ENCODE measurements around the gene RANBP10.
"Not testable (repeated sequence)": the region's sequence is repeated elsewhere in the genome, so short reads cannot be mapped to it uniquely, and the experiment has no call there.

The RANBP10 gene

GRCh38 chr16:67699265-67699664 lies 107.1 kb downstream of the RANBP10 start:
- ATAC-seq: no peak
- TF ChIP-seq RARB (CRISPR knock-in tag; IDR thresholded peaks at IDR 0.05) (no peak), TOX (CRISPR knock-in tag; IDR thresholded peaks at IDR 0.05; ENCODE audit: borderline replicate concordance) (no peak), ZNF565 (CRISPR knock-in tag; conservative IDR thresholded peaks at IDR 0.05; ENCODE audit: low read depth) (no peak), ARNTL (CRISPR knock-in tag; IDR thresholded peaks at IDR 0.05; ENCODE audit: borderline replicate concordance, low read depth) (no peak), BACH2 (CRISPR knock-in tag; IDR thresholded peaks at IDR 0.05; ENCODE audit: borderline replicate concordance) (no peak), ZC3H10 (CRISPR knock-in tag; IDR thresholded peaks at IDR 0.05) (no peak), ZFP3 (CRISPR knock-in tag; IDR thresholded peaks at IDR 0.05) (no peak), ESRRG (CRISPR knock-in tag; IDR thresholded peaks at IDR 0.05) (no peak)
- TF ChIP-seq, protein P1, sequence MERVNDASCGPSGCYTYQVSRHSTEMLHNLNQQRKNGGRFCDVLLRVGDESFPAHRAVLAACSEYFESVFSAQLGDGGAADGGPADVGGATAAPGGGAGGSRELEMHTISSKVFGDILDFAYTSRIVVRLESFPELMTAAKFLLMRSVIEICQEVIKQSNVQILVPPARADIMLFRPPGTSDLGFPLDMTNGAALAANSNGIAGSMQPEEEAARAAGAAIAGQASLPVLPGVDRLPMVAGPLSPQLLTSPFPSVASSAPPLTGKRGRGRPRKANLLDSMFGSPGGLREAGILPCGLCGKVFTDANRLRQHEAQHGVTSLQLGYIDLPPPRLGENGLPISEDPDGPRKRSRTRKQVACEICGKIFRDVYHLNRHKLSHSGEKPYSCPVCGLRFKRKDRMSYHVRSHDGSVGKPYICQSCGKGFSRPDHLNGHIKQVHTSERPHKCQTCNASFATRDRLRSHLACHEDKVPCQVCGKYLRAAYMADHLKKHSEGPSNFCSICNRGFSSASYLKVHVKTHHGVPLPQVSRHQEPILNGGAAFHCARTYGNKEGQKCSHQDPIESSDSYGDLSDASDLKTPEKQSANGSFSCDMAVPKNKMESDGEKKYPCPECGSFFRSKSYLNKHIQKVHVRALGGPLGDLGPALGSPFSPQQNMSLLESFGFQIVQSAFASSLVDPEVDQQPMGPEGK (CRISPR knock-in tag; IDR thresholded peaks at IDR 0.05; ENCODE audit: borderline replicate concordance): no peak

DNA sequence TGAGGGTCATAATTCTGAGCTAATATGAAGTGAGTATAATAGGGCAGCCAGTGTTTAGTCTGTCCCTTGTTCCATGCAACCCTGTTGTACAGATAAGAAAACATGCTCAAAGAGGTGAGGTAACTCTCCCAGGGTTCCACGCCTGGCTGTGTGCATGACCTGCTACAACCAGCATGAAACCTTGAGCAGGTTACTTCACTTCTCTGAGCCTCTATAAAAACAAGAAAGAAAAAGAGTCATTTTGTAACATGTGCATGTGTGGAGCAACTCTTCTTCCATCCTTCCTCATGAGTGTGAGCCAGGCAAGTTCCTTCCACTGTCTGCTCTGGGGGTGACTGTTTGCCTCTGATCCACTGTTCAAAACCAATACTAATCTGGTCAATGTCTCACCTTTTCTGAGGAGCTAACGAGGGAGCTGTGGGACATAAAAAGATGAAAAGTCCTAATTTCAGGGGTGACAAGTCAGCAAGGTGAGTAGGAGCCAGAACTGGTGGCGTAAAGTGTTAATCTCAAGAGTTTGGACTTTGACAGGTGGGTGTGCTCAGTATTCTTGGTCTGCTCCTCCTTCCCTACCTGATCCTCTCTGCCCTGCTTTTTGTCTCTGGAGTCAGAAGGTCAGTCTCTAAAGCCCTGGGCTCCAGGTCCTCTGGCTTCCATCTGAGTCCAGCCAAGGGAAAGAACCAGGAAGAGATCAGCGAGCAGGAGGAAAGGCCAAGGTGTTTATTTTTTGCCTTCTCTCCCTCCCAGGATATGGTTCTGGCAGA lies 108.8 kb downstream of the RANBP10 start:
- ATAC-seq: no peak
- no peak for TF ChIP-seq TOX (CRISPR knock-in tag; IDR thresholded peaks at IDR 0.05; ENCODE audit: borderline replicate concordance)
- no peak for TF ChIP-seq ESRRG (CRISPR knock-in tag; IDR thresholded peaks at IDR 0.05)
- TF ChIP-seq CSDC2 (CRISPR knock-in tag; IDR thresholded peaks at IDR 0.05): no peak

GRCh38 chr16:67694611-67695010 lies 111.7 kb downstream of the RANBP10 start:
- ATAC-seq: no peak
- TF ChIP-seq CSDC2 (CRISPR knock-in tag; IDR thresholded peaks at IDR 0.05): no peak
- no peak for TF ChIP-seq ZFP30 (CRISPR knock-in tag; IDR thresholded peaks at IDR 0.05)
- TF ChIP-seq, protein P2, sequence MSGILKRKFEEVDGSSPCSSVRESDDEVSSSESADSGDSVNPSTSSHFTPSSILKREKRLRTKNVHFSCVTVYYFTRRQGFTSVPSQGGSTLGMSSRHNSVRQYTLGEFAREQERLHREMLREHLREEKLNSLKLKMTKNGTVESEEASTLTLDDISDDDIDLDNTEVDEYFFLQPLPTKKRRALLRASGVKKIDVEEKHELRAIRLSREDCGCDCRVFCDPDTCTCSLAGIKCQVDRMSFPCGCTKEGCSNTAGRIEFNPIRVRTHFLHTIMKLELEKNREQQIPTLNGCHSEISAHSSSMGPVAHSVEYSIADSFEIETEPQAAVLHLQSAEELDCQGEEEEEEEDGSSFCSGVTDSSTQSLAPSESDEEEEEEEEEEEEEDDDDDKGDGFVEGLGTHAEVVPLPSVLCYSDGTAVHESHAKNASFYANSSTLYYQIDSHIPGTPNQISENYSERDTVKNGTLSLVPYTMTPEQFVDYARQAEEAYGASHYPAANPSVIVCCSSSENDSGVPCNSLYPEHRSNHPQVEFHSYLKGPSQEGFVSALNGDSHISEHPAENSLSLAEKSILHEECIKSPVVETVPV (CRISPR knock-in tag; IDR thresholded peaks at IDR 0.05): no peak
- no peak for TF ChIP-seq ZFP3 (CRISPR knock-in tag; IDR thresholded peaks at IDR 0.05)
- TF ChIP-seq ZNF565 (CRISPR knock-in tag; conservative IDR thresholded peaks at IDR 0.05; ENCODE audit: low read depth): no peak
- TF ChIP-seq ESRRG (CRISPR knock-in tag; IDR thresholded peaks at IDR 0.05): no peak
- TF ChIP-seq TCF4 (CRISPR knock-in tag; IDR thresholded peaks at IDR 0.05; ENCODE audit: borderline replicate concordance): no peak

DNA sequence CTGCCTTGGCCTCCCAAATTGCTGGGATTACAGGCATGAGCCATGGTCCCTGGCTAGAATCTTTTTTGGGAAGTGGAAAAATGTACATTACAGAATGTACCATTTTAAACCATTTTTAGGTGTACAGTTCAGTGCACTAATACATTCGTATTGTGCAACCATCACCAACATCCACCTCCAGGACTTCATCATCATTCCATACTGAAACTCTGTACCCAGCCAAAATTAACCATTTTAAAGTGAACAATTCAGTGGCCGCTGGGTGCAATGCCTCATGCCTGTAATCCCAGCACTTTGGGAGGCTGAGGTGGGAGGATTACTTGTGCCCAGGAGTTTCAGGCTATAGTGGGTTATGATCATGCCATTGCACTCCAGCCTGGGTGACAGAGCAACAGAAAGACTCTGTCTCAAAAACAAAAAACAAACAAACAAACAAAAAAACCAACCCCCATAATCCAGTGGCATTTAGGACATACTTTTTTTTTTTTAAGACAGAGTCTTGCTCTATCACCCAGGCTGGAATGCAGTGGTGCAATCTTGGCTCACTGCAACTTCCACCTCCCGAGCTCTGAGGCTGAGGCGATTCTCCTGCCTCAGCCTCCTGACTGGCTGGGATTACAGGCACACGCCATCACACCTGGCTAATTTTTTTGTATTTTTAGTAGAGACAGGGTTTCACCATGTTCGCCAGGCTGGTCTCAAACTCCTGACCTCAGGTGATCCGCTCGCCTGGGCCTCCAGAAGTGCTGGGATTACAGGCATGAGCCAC lies 112.7 kb downstream of the RANBP10 start:
- not testable (repeated sequence) for ATAC-seq

GRCh38 chr16:67685388-67686112 lies 120.8 kb downstream of the RANBP10 start:
- no peak for ATAC-seq
- TF ChIP-seq TOX (CRISPR knock-in tag; IDR thresholded peaks at IDR 0.05; ENCODE audit: borderline replicate concordance) (no peak), ZFP30 (CRISPR knock-in tag; IDR thresholded peaks at IDR 0.05) (no peak), OSR1 (CRISPR knock-in tag; IDR thresholded peaks at IDR 0.05) (no peak), CREB5 (CRISPR knock-in tag; IDR thresholded peaks at IDR 0.05; ENCODE audit: low read depth) (no peak), BACH2 (CRISPR knock-in tag; IDR thresholded peaks at IDR 0.05; ENCODE audit: borderline replicate concordance) (no peak), ZNF70 (CRISPR knock-in tag; IDR thresholded peaks at IDR 0.05) (no peak), ARNTL (CRISPR knock-in tag; IDR thresholded peaks at IDR 0.05; ENCODE audit: borderline replicate concordance, low read depth) (no peak), PPARA (CRISPR knock-in tag; IDR thresholded peaks at IDR 0.05; ENCODE audit: borderline replicate concordance) (no peak), ZNF8 (CRISPR knock-in tag; IDR thresholded peaks at IDR 0.05) (no peak)

Data from SK-N-SH treated with all-trans-retinoic acid at 6 μM for 48 hours (cell line).